ENCODE measurements around the gene SNORC.

GRCh38 chr2:232865165-232865564 lies 4.9 kb upstream of the SNORC start:
- no peak for TF ChIP-seq L3MBTL2 (conservative IDR thresholded peaks at IDR 0.05)
- no peak for TF ChIP-seq CTBP1 (IDR thresholded peaks at IDR 0.05; ENCODE audit: borderline replicate concordance)
- TF ChIP-seq ELF4 (IDR thresholded peaks at IDR 0.05), result no peak
- no peak for TF ChIP-seq FOXK2 (IDR thresholded peaks at IDR 0.05)

Measured in HEK293T (cell line).